DMS153 (cell line): ENCODE results near the gene PHACTR2.
"Not testable (repeated sequence)": the region's sequence is repeated elsewhere in the genome, so short reads cannot be mapped to it uniquely, and the experiment has no call there.

ENCODE experiments used
- DNase-seq: peaks from one replicate; lab custom pipeline; 2025; lab: John Stamatoyannopoulos, UW

PHACTR2 gene

GRCh38 chr6:143864234-143864633 is 186.5 kb downstream of the PHACTR2 start, which contains the start of gene ZC2HC1B:
ZC2HC1B (plus strand) TSS chr6:143864474; CDS start chr6:143864540, 66 bp downstream.
- no peak for DNase-seq

- DNase-seq = no peak
Measured at GRCh38 chr6:143867236-143867635, 189.5 kb downstream of the PHACTR2 start.

- DNase-seq = not testable (repeated sequence)
Measured at GRCh38 chr6:143868808-143869207, 191.0 kb downstream of the PHACTR2 start.

GRCh38 chr6:143871202-143871730 is 193.5 kb downstream of the PHACTR2 start:
- DNase-seq = not testable (repeated sequence)

- no peak for DNase-seq
Measured at GRCh38 chr6:143872201-143872600, 194.4 kb downstream of the PHACTR2 start.

GRCh38 chr6:143873600-143873999 is 195.8 kb downstream of the PHACTR2 start:
- DNase-seq = not testable (repeated sequence)

- not testable (repeated sequence) for DNase-seq
Measured at GRCh38 chr6:143874503-143874902, 196.7 kb downstream of the PHACTR2 start.

GRCh38 chr6:143877584-143878271 is 200.0 kb downstream of the PHACTR2 start:
- DNase-seq = no peak

GRCh38 chr6:143878272-143878760 is 200.6 kb downstream of the PHACTR2 start:
- no peak for DNase-seq

GRCh38 chr6:143880412-143880811 is 202.6 kb downstream of the PHACTR2 start:
- no peak for DNase-seq
